HG03432 (cell line): ENCODE measurements around the gene MATCAP1.

Source experiments
- ATAC-seq: cut with Tn5 transposase; IDR thresholded peaks from one replicate; pipeline ENCODE4 v1.9.1; 2021; ENCODE audit warnings: mild to moderate bottlenecking, moderate library complexity; ENCODE audit not compliant: unreplicated experiment

Gene MATCAP1

DNA sequence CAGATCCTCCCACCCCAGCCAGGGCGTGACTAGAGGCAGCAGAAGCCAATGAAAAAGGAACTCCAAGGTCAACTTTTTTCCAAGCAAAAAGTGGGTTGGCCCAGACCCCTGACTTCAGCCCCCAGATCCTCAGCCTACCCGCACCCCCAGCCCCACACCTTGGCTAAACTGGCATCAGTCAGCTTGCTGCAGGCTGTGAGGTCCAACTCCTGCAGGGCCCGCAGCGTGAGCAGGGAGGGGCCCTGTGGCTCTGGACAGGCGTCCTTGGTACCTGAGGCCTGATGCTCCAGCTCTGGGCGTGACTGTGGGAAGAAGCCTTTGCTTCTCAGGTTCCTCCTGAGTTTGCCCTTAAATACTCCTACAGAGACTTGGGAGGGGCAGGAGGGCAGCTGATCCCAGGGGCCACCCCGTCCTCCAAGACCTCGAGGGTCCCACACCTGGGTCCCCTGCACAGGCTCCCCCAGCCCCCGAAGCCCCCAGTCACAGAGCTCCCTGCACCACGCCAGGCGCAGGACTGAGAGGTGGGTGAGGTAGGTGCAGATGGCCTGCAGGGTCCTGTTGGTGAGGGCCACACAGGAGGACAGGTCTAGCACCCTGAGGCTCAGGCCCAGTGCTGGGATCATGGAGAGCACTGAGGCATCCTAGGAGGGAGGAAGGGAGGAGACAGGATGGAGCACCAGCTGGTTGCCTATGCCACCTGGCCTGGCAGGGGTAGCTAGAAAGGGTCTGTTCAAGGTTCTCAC lies 24.6 kb upstream of the MATCAP1 start:
- ATAC-seq, result no peak

DNA sequence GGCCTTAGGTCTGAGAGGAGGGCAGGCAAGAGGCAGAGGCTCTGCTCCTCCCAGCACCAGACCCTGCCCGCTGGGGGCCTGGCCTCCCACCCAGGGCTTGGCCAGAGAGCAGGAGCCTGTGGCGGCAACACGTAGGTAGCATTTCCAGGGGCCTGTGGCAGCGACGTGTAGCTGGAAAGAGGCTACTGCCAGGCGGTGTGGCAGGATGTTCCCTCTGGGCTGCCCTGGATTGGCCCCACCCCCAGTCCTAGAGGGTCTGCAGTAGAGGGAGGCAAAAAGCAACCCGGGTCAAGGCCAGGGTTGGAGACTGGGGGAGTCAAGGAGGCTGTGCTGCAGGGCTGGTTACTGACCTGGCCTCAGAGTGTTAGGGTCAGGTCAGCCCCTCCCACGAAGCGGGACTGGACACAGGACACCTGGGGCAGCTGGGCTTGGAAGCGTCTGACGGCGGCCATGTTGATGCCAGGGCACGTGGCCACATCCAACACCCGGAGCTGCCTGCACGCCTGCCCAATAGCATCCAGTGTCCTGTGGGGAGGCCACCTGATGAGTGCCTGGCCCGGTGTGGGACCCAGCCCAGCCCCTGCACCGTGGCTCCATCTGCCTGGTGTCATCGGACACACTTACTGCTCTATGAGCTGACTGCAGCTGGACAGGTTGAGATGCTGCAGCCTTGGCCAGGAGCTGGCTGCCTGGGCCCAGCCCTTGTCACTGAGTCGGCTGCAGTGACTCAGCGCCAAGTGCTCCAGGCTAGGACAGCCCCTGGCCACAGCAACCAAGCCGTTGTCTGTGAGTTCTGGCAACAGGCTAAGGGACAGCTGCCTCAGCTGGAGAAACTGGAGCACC lies 23.7 kb upstream of the MATCAP1 start:
- no peak for ATAC-seq

DNA sequence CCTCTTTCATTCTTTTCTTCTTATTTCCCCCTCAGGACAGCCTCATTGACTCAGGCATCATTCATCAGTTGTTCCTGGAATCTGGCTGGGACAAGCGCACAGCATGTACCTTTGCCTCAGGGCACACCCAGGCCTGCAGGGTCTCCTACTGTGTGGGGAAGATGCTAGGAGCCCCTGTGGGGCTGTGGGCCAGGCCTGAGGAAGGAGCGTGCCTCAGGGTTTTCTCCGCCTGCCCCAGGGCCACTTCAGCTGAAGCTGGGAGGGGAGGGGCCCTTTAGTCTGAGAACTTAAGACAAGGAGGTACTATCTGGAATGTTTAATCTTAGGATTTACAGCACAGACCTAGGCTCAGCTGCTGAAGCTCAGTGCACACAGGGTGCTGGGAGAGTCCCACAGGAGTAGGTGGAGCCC lies 23.1 kb upstream of the MATCAP1 start:
- no peak for ATAC-seq

DNA sequence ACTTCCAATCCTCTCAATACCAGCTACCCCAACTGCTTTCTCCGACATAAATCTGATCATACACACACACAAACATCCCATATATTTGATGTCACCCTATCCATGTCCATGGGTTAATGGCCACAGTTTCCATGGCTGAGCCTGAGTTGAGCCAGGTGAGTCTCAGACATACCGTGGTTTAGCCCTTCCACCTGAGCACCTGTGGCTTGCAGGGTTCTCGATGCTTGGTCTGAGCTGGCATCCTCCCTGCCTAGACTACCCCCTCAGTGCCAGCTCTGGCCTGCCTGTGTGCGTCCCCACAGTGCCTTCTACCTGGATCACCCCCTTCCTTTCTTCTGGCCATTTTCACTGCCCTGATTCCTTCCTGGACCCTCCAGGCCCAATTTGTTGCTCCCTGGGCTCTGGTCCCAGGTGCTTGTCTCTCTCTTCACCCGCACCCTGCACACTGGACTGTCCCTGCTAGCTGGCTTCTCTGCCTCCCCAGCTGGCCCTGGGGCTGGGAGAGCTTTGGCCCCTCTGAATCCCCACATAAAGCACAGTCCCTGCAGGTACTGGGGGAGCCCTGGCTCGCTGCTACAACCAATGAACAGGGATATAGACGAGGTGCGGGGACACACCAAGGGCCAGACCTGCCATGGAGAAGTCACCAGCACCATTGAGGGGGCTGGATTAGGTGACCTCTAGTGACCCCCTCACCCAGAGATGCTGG lies 22.5 kb upstream of the MATCAP1 start:
- no peak for ATAC-seq

DNA sequence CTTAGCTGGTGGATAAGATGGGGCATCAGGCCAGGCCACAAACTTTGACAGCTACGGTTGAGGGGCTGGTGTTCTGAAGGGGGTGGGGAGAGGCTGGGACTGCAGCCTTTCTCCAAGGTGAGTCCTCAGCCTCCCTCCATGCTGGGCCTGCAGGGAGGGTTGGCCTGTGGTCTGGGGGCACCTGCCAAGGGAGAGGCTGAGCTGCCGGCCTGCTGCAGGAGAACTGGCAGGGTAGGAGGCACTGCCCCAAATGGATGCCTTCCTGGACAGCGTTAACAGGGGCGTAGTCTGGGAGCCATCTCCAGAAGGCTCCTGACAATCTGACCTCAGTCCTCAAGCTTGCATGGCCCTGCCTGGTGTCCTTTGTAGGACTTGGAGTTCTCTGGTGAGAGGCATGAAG lies 20.3 kb upstream of the MATCAP1 start:
- ATAC-seq, result no peak

DNA sequence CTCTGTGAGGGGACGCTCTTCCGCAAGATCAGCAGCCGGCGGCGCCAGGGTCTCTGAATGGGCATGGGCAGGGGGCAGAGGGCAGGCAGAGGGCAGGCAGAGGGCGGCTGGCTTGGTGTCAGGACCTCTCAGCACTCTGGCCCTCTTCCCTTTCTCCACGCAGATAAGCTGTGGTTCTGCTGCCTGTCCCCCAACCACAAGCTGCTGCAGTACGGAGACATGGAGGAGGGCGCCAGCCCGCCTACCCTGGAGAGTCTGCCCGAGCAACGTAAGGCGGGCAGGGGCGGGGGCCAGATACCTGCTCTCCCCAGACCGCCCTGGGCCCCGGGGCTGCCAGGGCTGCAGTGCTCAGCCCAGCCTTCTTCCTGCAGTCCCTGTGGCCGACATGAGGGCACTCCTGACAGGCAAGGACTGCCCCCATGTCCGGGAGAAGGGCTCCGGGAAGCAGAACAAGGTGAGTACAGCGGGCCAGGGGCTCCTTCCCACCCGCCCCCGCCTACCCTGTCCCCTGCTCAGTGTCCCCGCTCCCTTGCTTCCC lies 19.3 kb upstream of the MATCAP1 start:
- no peak for ATAC-seq

DNA sequence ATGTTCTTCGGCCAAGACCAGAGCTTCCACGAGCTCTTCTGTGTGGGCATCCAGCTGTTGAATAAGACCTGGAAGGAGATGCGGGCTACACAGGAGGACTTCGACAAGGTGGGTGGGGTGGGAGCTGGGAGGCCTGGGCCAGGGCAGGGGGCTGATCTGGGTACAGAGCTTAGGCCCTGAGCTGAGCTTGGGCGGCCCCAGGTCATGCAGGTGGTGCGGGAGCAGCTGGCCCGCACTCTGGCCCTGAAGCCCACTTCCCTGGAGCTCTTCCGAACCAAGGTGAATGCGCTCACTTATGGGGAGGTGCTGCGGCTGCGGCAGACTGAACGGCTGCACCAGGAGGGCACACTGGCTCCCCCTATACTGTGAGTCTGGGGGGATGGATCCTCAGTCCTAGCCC lies 18.7 kb upstream of the MATCAP1 start:
- ATAC-seq, result no peak

DNA sequence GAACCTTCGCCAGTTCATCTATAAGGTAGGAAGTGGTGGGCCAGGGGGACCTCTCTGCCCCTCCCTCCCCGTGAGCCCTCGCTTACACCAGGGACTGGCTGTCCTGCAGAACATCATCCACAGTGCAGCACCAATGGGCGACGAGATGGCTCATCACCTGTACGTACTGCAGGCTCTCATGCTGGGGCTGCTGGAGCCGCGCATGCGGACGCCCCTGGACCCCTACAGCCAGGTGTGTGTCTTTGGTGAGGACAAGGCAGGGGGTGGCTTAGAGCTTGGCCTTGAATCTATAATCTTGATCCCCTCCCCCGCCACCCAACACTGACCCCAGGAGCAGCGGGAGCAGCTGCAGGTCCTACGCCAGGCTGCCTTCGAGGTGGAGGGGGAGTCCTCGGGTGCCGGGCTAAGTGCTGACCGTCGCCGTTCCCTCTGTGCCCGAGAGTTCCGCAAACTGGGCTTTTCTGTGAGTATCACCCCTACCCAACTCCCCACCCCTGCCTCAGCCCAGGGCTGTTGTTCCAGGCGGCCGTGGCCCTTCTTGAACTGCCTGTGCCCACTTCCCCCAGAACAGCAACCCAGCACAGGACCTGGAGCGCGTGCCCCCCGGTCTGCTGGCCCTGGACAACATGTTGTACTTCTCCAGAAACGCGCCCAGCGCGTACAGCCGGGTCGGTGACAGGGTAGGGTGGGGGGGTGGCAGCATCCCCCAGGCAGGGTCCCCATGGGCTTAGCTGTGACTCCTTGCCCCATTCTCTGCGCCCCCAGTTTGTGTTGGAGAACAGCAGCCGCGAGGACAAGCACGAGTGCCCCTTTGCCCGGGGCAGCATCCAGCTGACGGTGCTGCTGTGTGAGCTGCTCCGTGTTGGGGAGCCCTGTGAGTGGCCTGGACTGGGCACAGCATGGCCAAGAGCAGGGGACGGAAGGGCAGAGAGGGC lies 17.9 kb upstream of the MATCAP1 start:
- ATAC-seq, result no peak

DNA sequence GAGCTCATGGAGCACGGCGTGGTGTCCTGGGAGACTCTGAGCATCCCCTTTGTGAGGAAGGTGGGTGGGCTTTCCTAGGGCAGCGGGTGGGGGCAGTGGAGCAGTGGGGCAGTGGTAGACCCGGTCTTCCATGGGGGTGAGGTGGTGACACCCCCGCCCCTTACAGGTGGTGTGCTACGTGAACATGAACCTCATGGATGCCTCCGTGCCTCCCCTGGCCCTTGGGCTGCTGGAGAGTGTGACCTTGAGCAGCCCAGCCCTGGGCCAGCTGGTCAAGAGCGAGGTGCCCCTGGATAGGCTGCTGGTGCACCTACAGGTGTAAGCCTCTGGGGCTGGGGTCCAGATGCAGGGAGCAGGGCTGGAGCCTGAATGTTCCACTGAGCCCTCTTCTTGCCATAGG lies 16.7 kb upstream of the MATCAP1 start:
- ATAC-seq, result no peak

DNA sequence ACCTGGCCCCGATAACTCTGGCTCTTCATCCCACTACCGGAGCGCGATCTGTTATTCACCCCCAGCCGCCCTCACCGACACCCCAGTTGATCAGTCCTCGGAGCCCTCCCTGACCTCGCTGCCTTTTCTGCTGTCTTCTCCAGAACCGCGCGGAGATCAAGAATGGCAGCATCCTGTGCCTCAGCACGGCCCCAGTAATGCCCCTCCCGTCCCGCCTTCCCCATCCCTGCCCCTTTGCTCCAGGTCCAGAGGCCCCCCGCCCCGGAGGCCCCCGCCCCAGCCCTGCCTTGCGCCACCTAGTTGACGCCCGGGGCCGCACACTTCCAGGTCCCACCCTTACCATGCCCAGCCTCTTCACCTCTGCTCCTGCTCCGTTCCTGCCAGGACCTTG lies 16.0 kb upstream of the MATCAP1 start:
- ATAC-seq, result no peak

DNA sequence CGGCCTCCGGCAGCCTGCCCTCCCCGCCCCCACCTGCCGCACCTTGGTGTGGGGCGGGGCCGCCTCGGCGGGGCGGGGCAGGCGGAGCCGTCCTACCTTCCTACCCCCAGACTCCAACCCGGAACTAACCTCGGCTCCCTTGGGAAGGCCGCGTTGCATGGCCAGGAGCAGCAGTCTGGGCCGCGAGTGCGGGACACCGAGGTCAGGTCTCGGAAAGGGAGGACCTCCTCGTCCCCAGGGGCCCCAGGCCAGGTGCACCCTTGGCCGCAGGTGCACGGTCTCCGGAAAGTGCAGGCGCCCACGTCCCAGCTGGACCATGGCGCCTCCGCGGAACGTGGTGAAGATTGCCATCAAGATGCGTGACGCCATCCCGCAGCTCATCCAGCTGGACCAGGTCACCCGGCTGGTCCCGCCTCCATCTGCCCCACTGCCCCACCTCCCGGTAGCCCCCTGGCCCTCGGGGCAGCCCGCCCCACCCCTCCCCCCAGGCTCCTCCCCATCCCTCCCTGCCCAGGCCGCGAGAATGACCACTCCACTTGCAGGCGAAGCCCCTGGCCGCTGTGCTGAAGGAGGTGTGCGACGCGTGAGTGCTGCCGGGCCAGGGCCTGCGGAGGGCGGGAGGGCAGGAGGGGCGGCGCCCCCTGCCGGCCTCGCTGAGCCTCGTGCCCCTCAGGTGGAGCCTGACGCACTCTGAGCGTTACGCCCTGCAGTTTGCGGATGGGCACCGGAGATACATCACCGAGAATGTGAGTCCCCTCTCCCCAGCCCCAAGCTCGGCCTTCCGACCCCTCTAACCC lies 15.4 kb upstream of the MATCAP1 start, which contains the start of gene ELMO3:
TSS of gene ELMO3 (plus strand) at position 121 of the 797 bp plus-strand sequence. CDS start at position 317, 196 bp downstream.
- no peak for ATAC-seq

DNA sequence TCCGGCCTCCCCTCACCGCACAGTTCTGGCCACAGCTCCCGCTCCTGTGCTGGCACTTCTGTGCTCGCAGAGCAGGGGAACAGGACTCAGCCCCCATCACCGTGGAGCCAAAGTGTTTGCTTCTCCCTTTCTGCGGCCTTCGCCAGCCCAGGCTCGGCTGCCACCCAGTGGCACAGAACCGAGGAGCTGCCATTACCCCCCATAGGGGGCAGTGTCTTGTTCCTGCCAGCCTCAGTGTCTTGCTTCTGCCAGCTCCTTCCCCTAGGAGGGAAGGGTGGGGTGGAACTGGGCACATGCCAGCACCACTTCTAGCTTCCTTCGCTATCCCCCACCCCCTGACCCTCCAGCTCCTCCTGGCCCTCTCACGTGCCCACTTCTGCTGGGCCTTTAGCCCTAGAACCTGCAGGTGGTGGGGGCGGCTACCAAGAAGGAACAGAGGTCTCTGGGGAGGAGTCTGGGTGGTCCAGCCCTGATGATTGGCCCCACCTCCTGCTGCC lies 14.5 kb upstream of the MATCAP1 start:
- ATAC-seq, result no peak

DNA sequence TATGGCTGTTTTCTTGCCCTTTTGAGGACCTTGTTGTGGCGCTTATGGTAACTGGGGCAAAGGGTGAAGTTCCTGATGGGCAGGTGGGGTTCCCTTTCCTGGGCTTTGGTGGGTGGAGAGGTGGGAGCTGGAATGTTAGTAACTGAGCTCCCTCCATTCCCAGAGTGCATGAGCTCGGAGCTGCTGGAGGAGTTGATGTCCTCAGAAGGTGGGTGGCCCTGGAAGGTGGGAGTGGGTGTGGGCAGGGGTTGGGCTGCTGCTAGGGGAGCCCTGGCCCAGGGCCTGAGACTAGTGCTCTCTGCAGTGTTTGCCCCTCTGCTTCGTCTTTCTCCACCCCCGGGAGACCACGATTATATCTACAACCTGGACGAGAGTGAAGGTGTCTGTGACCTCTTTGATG lies 13.9 kb upstream of the MATCAP1 start:
- ATAC-seq, result no peak

DNA sequence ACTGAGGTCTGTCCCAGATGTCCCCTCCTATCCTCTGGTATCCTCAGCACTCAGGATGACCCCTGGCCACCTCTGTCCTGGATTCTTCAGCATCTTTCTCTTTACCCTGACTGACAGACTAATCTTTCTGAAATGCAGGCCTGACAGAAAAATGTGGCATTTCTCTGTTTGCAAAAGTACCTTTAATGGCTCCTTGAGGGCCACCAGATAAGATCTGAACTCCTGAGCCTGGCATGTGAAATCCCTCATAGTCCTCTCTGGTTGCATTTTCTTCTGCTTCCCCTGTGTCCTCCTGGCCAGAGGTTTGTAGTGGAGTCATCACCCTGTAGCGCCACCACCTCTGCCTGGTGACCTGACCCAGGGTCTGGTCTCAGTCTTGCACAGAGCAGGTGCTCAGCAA lies 13.1 kb upstream of the MATCAP1 start:
- no peak for ATAC-seq

DNA sequence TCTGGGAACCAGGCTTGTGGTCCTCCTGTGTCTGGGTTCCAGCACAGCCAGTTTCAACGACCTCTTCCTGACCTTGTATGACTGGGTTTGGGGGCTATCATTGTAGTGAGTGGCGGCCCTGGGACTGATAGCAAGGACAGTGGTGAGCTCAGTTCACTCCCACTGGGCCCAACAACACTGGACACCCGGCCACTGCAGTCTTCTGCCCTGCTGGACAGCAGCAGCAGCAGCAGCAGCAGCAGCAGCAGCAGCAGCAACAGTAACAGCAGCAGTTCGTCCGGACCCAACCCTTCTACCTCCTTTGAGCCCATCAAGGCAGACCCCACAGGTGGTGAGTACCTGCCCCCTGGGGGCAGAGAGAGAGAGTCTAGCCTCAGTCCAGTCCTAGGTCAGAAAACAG lies 11.9 kb upstream of the MATCAP1 start:
- ATAC-seq, result no peak

DNA sequence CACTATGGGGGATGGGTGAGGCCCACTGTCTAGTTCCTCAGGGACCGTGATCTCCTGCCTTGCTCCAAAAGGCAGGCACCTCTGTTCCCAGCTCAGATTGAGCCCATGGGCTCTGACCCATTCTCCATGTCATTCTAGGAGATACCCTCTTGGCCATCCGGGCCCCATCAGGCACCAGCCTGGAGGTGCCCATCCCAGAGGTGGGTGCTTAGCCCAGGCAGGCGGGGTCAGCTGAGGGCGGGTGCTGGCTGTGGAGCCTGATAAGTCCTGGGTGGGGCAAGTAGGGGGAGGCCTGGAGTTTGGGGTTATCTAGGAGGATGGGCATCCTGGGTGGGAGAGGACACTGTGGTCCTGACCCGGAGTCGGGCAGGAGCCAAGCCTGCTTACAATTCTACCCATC lies 10.5 kb upstream of the MATCAP1 start:
- no peak for ATAC-seq

DNA sequence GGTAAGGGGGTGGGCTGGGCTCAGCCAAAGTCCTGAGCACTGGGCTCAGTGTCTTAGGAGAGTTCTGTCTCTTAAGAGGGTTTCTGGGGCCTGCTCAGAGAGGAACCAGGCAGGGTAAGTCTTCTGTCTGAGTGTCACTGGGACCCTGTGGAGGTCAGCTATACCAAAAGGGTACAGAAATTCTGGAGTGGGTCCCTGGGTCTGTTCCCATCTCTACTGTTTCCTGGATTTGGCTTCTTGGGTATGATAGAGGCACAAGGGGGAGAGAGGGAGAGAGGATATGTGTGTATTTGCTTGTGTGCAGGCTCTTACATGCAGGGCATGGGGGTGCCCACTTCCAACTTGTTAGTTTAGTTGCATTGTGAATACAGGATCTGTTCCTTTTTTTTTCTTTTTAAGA lies 9.8 kb upstream of the MATCAP1 start:
- no peak for ATAC-seq

DNA sequence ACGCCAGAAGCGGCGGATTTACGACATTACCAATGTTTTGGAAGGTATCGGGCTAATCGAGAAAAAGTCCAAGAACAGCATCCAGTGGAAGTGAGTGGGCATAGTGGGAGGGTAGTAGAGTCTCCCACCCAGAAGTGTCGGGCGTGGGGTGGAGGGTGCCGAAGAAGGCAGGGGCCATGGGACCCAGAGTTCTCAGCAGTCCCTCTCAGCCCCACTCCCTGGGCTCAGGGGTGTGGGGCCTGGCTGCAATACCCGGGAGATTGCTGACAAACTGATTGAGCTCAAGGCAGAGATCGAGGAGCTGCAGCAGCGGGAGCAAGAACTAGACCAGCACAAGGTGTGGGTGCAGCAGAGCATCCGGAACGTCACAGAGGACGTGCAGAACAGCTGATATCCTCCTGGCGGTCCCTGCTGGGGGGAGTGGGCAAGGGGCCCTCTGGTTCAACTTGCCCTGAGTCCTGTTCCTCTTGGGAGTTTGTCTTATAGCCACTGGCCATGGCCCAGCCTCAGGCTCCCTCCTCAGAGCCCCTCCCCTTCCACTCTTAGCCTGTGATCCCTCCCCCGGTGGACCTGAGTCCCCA lies 9.1 kb upstream of the MATCAP1 start:
- ATAC-seq, result no peak
